ENCODE results near the gene DDX3X.

DDX3X gene

DNA sequence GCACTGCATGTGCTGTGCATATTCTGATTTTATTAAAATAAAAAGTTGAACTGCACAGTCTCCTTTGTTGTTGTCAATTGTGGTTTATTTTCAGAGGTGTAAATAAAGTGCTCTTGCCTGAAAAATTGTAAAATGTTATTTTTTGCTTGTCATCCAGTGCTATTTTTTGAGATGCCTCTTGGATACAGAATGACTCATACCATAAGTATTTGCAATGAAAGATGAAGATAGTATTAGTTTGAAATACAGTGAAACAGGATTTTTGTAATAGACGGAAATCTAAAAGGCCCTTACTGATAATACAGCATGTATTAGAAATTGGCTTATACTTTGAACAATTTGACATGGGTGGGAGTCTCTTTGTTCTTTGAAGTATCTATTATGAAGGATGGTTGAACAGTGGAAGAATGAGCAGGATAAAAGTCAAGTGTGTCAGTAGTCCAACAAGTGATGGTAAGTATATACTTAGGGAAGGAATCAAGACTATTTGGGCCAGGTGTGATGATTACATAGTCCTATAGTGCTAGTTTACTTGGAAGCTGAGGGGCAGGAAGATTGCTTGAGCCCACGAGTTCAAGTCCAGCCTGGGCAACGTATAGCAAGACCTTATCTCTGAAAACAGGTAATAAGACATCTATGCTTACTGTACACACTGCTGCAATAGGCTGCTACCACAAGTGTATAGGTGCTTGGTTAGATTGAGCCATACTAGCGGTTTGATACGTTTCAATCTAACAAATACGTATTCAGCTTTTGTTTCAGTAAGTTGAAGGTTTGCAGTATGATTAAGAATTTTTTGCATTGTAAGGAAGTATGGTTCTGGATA lies 16.4 kb downstream of the DDX3X start:
- Histone ChIP-seq H3K27ac (ENCODE audit: low read depth, low read length) (no peak overlapping the region; the same call in 1 of the 2 replicates), H3K4me2 (ENCODE audit: low read length) (no peak overlapping the region), H3K27me3 (ENCODE audit: control insufficient read depth, low read length) (no peaks in the 10 kb centered on the region), H3F3A (ENCODE audit: control insufficient read depth, insufficient read depth) (peaks cover 55% of the 10 kb centered on the region), H3K4me1 (ENCODE audit: control insufficient read depth, low read length) (peaks cover 18% of the 10 kb centered on the region), H3K79me2 (ENCODE audit: control insufficient read depth, low read length) (no peaks in the 10 kb centered on the region), H3K9me3 (ENCODE audit: control insufficient read depth, insufficient read depth, low read length) (no peaks in the 10 kb centered on the region), H3K9me2 (replicated peaks; ENCODE audit: control insufficient read depth, low read length) (no peaks in the 10 kb centered on the region), H3K36me3 (ENCODE audit: control insufficient read depth, low read length) (peaks cover 45% of the 10 kb centered on the region), H4K20me1 (ENCODE audit: control insufficient read depth, insufficient read depth, low read depth, low read length) (peaks cover 8% of the 10 kb centered on the region; the same call in 1 of the 2 replicates), H3K4me3 (ENCODE audit: low read length) (no peak overlapping the region)
- TF ChIP-seq EZH2phosphoT487 (IDR thresholded peaks at IDR 0.05; ENCODE audit: borderline replicate concordance, low read length): no peak
- TF ChIP-seq, protein P1, sequence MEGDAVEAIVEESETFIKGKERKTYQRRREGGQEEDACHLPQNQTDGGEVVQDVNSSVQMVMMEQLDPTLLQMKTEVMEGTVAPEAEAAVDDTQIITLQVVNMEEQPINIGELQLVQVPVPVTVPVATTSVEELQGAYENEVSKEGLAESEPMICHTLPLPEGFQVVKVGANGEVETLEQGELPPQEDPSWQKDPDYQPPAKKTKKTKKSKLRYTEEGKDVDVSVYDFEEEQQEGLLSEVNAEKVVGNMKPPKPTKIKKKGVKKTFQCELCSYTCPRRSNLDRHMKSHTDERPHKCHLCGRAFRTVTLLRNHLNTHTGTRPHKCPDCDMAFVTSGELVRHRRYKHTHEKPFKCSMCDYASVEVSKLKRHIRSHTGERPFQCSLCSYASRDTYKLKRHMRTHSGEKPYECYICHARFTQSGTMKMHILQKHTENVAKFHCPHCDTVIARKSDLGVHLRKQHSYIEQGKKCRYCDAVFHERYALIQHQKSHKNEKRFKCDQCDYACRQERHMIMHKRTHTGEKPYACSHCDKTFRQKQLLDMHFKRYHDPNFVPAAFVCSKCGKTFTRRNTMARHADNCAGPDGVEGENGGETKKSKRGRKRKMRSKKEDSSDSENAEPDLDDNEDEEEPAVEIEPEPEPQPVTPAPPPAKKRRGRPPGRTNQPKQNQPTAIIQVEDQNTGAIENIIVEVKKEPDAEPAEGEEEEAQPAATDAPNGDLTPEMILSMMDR (IDR thresholded peaks at IDR 0.05; ENCODE audit: low read depth, low read length, poor library complexity, severe bottlenecking): no peak

DNA sequence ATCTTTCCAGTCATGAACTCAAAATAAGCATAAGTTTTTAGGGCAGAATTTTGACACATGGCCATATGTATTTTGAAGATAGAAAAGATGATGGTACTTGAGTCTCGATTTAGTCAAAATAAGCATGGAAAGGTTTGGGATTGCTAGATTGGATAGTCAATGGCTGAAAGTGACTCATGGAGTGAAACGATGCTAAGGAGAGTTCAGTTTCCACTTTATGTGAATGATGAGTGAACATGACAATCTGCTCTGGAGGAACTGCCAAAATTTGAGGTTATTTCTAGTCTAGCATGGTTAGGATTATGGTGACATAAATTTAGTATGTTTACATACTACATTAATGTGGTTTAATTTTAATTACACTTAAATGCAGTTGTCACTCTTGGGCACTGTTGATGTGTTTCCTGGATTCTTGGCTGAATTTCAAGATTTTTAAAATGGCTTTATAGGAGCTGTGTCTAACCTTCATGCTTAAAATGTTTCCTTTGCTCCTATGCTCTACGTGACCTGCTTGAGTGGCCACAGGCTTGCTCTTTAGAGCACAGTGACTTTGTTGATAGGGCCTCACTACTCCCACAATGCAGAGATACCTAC lies 17.1 kb downstream of the DDX3X start:
- Histone ChIP-seq H4K20me1 (ENCODE audit: control insufficient read depth, insufficient read depth, low read depth, low read length) (peaks cover 8% of the 10 kb centered on the region; the same call in 1 of the 2 replicates), H3F3A (ENCODE audit: control insufficient read depth, insufficient read depth) (peaks cover 55% of the 10 kb centered on the region), H3K79me2 (ENCODE audit: control insufficient read depth, low read length) (no peaks in the 10 kb centered on the region), H3K36me3 (ENCODE audit: control insufficient read depth, low read length) (peaks cover 38% of the 10 kb centered on the region), H3K9me3 (ENCODE audit: control insufficient read depth, insufficient read depth, low read length) (no peaks in the 10 kb centered on the region), H3K27ac (ENCODE audit: low read depth, low read length) (no peak overlapping the region; the same call in 1 of the 2 replicates), H3K9me2 (replicated peaks; ENCODE audit: control insufficient read depth, low read length) (no peaks in the 10 kb centered on the region), H3K4me1 (ENCODE audit: control insufficient read depth, low read length) (peaks cover 18% of the 10 kb centered on the region), H3K27me3 (ENCODE audit: control insufficient read depth, low read length) (no peaks in the 10 kb centered on the region), H3K4me2 (ENCODE audit: low read length) (no peak overlapping the region), H3K4me3 (ENCODE audit: low read length) (no peak overlapping the region)
- TF ChIP-seq EZH2phosphoT487 (IDR thresholded peaks at IDR 0.05; ENCODE audit: borderline replicate concordance, low read length): no peak
- TF ChIP-seq, protein P1 (IDR thresholded peaks at IDR 0.05; ENCODE audit: low read depth, low read length, poor library complexity, severe bottlenecking): no peak

DNA sequence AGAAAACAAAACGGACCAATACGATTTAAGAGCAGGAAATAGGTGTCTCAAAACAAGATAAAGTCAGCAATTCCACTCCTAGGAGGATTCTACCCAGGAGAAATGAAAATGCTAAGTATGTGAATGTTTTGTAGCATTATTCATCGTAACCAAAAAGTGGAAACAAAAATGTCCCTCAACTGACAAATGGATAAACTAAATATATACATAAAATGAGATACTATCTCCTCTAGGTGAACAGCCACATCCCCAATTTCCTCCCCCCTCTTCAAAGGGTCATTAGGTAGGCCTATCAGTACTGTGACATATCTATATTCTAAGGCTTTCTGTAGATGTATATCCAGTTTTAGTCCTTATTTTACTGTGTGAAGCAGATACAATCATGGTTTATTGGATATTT lies 18.0 kb downstream of the DDX3X start:
- no peaks in the 10 kb centered on the region for H3K9me2 ChIP-seq (replicated peaks; ENCODE audit: control insufficient read depth, low read length)
- no peak overlapping the region for H3K4me3 ChIP-seq (ENCODE audit: low read length)
- TF ChIP-seq, protein P1 (IDR thresholded peaks at IDR 0.05; ENCODE audit: low read depth, low read length, poor library complexity, severe bottlenecking): no peak
- no peak for TF ChIP-seq EZH2phosphoT487 (IDR thresholded peaks at IDR 0.05; ENCODE audit: borderline replicate concordance, low read length)
- peaks cover 29% of the 10 kb centered on the region for H3K36me3 ChIP-seq (ENCODE audit: control insufficient read depth, low read length)
- H3K4me2 ChIP-seq (ENCODE audit: low read length): no peak overlapping the region
- H3K27me3 ChIP-seq (ENCODE audit: control insufficient read depth, low read length): no peaks in the 10 kb centered on the region
- H4K20me1 ChIP-seq (ENCODE audit: control insufficient read depth, insufficient read depth, low read depth, low read length): peaks cover 8% of the 10 kb centered on the region; the same call in 1 of the 2 replicates
- H3F3A ChIP-seq (ENCODE audit: control insufficient read depth, insufficient read depth): peaks cover 48% of the 10 kb centered on the region
- no peaks in the 10 kb centered on the region for H3K9me3 ChIP-seq (ENCODE audit: control insufficient read depth, insufficient read depth, low read length)
- H3K27ac ChIP-seq (ENCODE audit: low read depth, low read length): no peak overlapping the region
- peaks cover 18% of the 10 kb centered on the region for H3K4me1 ChIP-seq (ENCODE audit: control insufficient read depth, low read length)
- H3K79me2 ChIP-seq (ENCODE audit: control insufficient read depth, low read length): no peaks in the 10 kb centered on the region
